PC-9 (cell line): ENCODE results near the gene EXO1. TPM values are rescaled to one million over a fixed set of nuclear protein-coding genes. Genes with fewer than 3 reads are reported as not detected.

Experiments used
- BruUV-seq: library from RNA; stranded (reverse); fragments of 400-500 nt; replicated peaks from 2 replicates; lab custom pipeline; 2021; lab: Mats Ljungman, UMichigan
- CTCF ChIA-PET: fragments of 300-600 bp; sonication (Branson Sonifier 250); formaldehyde crosslinking; loops from one replicate; lab custom pipeline; 2022; ENCODE audit warnings: antibody characterized with exemption; lab: Charles Lee
- POLR2A ChIA-PET: fragments of 300-600 bp; sonication (Branson Sonifier 250); formaldehyde crosslinking; loops from one replicate; lab custom pipeline; 2022; ENCODE audit warnings: antibody characterized with exemption; ENCODE audit not compliant: unreplicated experiment; lab: Charles Lee
- DNase-seq, 2 experiments: peaks; one replicate each; pipeline versions ENCODE4 v3.0.0 to v3.0.0-alpha.2; 2015 to 2022; ENCODE audit warnings: mixed read lengths in 1 of 2
- H2AFZ ChIP-seq: fragments of 200-600 bp; sonication (generic); 2 replicates; pipeline ENCODE4 v1.8.1; 2017; ENCODE audit warnings: antibody characterized with exemption
- H3F3A ChIP-seq: fragments of 200-600 bp; sonication (generic); 2 replicates; pipeline ENCODE4 v1.8.1; 2017; ENCODE audit warnings: antibody characterized with exemption, mild to moderate bottlenecking, low read depth; ENCODE audit not compliant: insufficient read depth
- H3K27ac ChIP-seq: fragments of 200-600 bp; sonication (generic); 2 replicates; pipeline ENCODE4 v1.6.1; 2016; ENCODE audit warnings: mixed run types
- H3K27me3 ChIP-seq: fragments of 200-600 bp; sonication (generic); 2 replicates; pipeline ENCODE4 v1.6.1; 2016; ENCODE audit warnings: low read depth, mixed run types; ENCODE audit not compliant: insufficient read depth
- H3K36me3 ChIP-seq: fragments of 200-600 bp; sonication (generic); 2 replicates; pipeline ENCODE4 v1.6.1; 2016; ENCODE audit warnings: low read depth, mixed run types
- H3K4me1 ChIP-seq: fragments of 200-600 bp; sonication (generic); replicated peaks from 2 replicates; pipeline ENCODE4 v1.6.1; 2016; ENCODE audit warnings: mixed run types; ENCODE audit not compliant: insufficient read depth
- H3K4me2 ChIP-seq: fragments of 200-600 bp; sonication (generic); 2 replicates; pipeline ENCODE4 v1.6.1; 2017; ENCODE audit warnings: mixed run types
- H3K4me3 ChIP-seq: fragments of 200-600 bp; sonication (generic); 2 replicates; pipeline ENCODE4 v1.6.1; 2016; ENCODE audit warnings: mixed run types
- H3K79me2 ChIP-seq: fragments of 200-600 bp; sonication (generic); 2 replicates; pipeline ENCODE4 v1.6.1; 2017; ENCODE audit warnings: low read depth, mixed run types
- H3K9me2 ChIP-seq: fragments of 200-600 bp; sonication (generic); 2 replicates; pipeline ENCODE4 v1.8.1; 2017; ENCODE audit warnings: mild to moderate bottlenecking; ENCODE audit not compliant: insufficient read depth
- H3K9me3 ChIP-seq: fragments of 200-600 bp; sonication (generic); 2 replicates; pipeline ENCODE4 v1.8.1; 2016; ENCODE audit warnings: low read depth; ENCODE audit not compliant: insufficient read depth
- H4K20me1 ChIP-seq: fragments of 200-600 bp; sonication (generic); 2 replicates; pipeline ENCODE4 v1.8.1; 2017; ENCODE audit not compliant: insufficient read depth
- EZH2 ChIP-seq: fragments of 200-600 bp; sonication (generic); IDR thresholded peaks from 2 replicates; pipeline ENCODE4 v1.8.0; 2017; ENCODE audit warnings: antibody characterized with exemption, low read depth
- intact Hi-C: fragments of 100-400 bp; cut with micrococcal nuclease; formaldehyde crosslinking; loops from one replicate; pipeline ENCODE4 v1.10.0; 2022; ENCODE audit not compliant: unreplicated experiment
- total RNA-seq: library from RNA; stranded (reverse); gene quantifications from 2 replicates; pipeline ENCODE4 v1.2.3, GENCODE V29; 2021
- TF ChIP-seq, protein P1 (sequence below): fragments of 200-600 bp; sonication (generic); conservative IDR thresholded peaks from 2 replicates; pipeline ENCODE4 v1.6.1; 2017; ENCODE audit warnings: mixed run types, antibody characterized with exemption, mild to moderate bottlenecking, moderate library complexity

The EXO1 gene
- total RNA-seq, 1 experiment from 2014 or later = 32.1 TPM

DNA sequence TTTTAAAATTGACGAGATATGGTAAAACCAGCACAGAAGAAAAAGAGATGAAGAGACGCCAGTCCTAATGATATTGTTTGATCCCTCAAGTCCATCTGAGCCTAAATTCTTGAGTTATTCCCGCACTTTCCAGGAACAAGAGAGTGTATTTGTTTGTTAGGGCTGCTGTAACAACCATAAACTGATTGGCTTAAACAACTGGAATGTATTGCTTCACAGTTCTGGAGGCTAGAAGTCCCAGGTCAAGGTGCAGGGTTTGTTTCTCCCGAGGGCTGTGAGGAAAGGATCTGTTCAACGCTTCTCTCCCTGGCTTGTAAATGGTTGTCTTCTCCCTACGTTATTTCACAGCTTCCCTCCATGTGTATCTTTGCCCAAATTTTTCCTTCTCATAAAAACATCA, 7.8 kb upstream of the EXO1 start:
- DNase-seq = no peak
- Histone ChIP-seq H3K4me1 (peaks cover 17% of the 10 kb centered on the region), H3K4me3 (no peak overlapping the region), H3K4me2 (no peak overlapping the region), H3F3A (0 out of 2 replicates have a peak, but pooled peaks cover 5% of the 10 kb centered on the region), H4K20me1 (no peaks in the 10 kb centered on the region), H3K27ac (no peak overlapping the region), H3K9me3 (no peaks in the 10 kb centered on the region), H3K27me3 (no peaks in the 10 kb centered on the region), H3K9me2 (no peaks in the 10 kb centered on the region), H2AFZ (no peak overlapping the region), H3K36me3 (no peaks in the 10 kb centered on the region), H3K79me2 (no peaks in the 10 kb centered on the region)
- intact Hi-C loops = no loop called here
- POLR2A ChIA-PET = no interaction called here
- no TSS peak for BruUV-seq
- CTCF ChIA-PET = no interaction called here
- TF ChIP-seq, protein P1, sequence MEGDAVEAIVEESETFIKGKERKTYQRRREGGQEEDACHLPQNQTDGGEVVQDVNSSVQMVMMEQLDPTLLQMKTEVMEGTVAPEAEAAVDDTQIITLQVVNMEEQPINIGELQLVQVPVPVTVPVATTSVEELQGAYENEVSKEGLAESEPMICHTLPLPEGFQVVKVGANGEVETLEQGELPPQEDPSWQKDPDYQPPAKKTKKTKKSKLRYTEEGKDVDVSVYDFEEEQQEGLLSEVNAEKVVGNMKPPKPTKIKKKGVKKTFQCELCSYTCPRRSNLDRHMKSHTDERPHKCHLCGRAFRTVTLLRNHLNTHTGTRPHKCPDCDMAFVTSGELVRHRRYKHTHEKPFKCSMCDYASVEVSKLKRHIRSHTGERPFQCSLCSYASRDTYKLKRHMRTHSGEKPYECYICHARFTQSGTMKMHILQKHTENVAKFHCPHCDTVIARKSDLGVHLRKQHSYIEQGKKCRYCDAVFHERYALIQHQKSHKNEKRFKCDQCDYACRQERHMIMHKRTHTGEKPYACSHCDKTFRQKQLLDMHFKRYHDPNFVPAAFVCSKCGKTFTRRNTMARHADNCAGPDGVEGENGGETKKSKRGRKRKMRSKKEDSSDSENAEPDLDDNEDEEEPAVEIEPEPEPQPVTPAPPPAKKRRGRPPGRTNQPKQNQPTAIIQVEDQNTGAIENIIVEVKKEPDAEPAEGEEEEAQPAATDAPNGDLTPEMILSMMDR = no peak
- TF ChIP-seq EZH2 = no peak

DNA sequence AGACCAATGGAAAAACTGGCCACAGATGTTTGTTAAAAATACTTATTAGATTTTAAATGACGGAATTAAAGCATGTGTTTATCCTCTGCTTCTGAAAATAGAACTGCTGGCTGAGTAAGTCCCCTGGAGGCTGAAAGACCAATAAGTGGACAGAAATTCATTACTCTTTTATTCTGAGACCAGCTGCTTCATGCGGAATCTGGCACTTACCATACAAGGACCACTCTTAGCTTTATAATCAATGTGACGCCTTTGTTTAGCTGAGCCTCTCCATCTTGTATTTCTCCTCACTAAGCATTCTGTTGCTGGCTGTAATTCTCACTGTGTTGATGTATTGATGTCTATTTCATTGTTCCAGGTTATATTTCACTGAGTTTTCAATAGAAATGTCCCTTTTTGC, 6.3 kb upstream of the EXO1 start:
- Histone ChIP-seq H3K9me2 (no peaks in the 10 kb centered on the region), H3K27ac (no peak overlapping the region), H3K4me3 (no peak overlapping the region), H2AFZ (no peak overlapping the region), H4K20me1 (no peaks in the 10 kb centered on the region), H3F3A (0 out of 2 replicates have a peak, but pooled peaks cover 5% of the 10 kb centered on the region), H3K4me1 (peaks cover 17% of the 10 kb centered on the region), H3K79me2 (no peaks in the 10 kb centered on the region), H3K27me3 (no peaks in the 10 kb centered on the region), H3K9me3 (no peaks in the 10 kb centered on the region), H3K36me3 (no peaks in the 10 kb centered on the region), H3K4me2 (no peak overlapping the region)
- ChIA-PET CTCF (no interaction called here), POLR2A (interaction anchor here (0.6 kb wide), 1 partner anchor 77 kb away, joined by 3 read pairs; no protein-coding TSS in a partner anchor)
- BruUV-seq = no TSS peak
- intact Hi-C loops = no loop called here
- TF ChIP-seq EZH2 = no peak
- TF ChIP-seq, protein P1 = no peak
- DNase-seq = no peak

DNA sequence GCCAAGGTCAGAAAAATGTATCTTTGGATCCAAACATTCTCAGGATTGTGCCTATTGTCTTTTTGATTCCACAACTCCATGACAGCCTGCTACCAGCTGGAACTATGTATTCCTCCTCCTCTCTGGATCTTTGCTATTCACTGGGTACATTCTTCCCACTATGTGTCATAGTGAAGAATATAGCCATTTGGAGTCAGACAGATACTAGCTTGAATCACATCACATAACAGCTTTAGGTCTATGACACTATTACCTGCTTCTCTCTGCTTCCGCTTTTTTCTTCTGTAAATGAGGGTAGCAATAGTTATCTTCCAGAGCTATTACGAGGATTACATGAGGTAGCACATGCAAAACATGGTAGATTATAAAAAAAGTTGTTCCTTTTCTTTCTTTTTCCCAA, 5.4 kb upstream of the EXO1 start:
- no peaks in the 10 kb centered on the region for H4K20me1 ChIP-seq
- BruUV-seq = no TSS peak
- no peak overlapping the region for H3K4me2 ChIP-seq
- H2AFZ ChIP-seq = no peak overlapping the region
- H3K9me3 ChIP-seq = no peaks in the 10 kb centered on the region
- H3F3A ChIP-seq = 0 out of 2 replicates have a peak, but pooled peaks cover 2% of the 10 kb centered on the region
- intact Hi-C loops = no loop called here
- TF ChIP-seq, protein P1 = no peak
- TF ChIP-seq EZH2 = no peak
- H3K9me2 ChIP-seq = no peaks in the 10 kb centered on the region
- DNase-seq = no peak
- H3K27me3 ChIP-seq = no peaks in the 10 kb centered on the region
- peaks cover 14% of the 10 kb centered on the region for H3K4me1 ChIP-seq
- no peaks in the 10 kb centered on the region for H3K79me2 ChIP-seq
- H3K27ac ChIP-seq = no peak overlapping the region
- CTCF ChIA-PET = no interaction called here
- no peaks in the 10 kb centered on the region for H3K36me3 ChIP-seq
- no peak overlapping the region for H3K4me3 ChIP-seq
- POLR2A ChIA-PET = no interaction called here
